C4-2B (cell line): ENCODE results near the gene CIT.

Source experiments
- CTCF ChIP-seq: fragments of 450-650 bp; conservative IDR thresholded peaks from 2 replicates; pipeline ENCODE4 v1.5.1; 2017; ENCODE audit warnings: mild to moderate bottlenecking
- ZFX ChIP-seq: fragments of 450-650 bp; IDR thresholded peaks from 2 replicates; pipeline ENCODE4 v1.6.1; 2017

GRCh38 chr12:119700078-119700477, 177.0 kb downstream of the CIT start:
- TF ChIP-seq CTCF = no peak
- TF ChIP-seq ZFX = no peak
